ENCODE measurements around the gene SHPK. TPM values are rescaled to one million over a fixed set of nuclear protein-coding genes. Genes with fewer than 3 reads are reported as not detected.
"Not testable (repeated sequence)": the region's sequence is repeated elsewhere in the genome, so short reads cannot be mapped to it uniquely, and the experiment has no call there.

SHPK gene
- total and polyA plus RNA-seq, 5 donors, result 2.9 to 5.8 (median 4.9) TPM

DNA sequence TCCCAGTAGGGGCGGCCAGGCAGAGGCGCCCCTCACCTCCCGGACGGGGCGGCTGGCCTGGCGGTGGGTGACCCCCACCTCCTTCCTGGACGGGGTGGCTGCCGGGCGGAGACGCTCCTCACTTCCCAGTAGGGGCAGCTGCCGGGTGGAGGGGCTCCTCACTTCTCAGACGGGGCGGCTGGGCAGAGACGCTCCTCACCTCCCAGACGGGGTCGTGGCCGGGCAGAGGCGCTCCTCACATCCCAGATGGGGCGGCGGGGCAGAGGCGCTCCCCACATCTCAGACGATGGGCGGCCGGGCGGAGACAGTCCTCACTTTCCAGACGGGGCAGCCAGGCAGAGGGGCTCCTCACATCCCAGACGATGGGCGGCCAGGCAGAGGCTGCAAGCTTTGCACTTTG is 71.8 kb downstream of the SHPK start:
- 95% methylated on average over 27 of the region's 28 CpGs for WGBS
- intact Hi-C loops (cut with DNase I), result not testable (repeated sequence)

GRCh38 chr17:3559270-3559645 is 76.8 kb downstream of the SHPK start:
- Histone ChIP-seq H3K9me3 (ENCODE audit: control insufficient read depth, low read length) (no peaks in the 10 kb centered on the region), H3K27ac (ENCODE audit: low read length) (no peak overlapping the region), H3K27me3 (ENCODE audit: control insufficient read depth, insufficient read depth) (no peaks in the 10 kb centered on the region), H3K4me3 (ENCODE audit: low read length) (no peak overlapping the region), H3K4me1 (ENCODE audit: control insufficient read depth, insufficient read depth, low read length) (peaks cover 3% of the 10 kb centered on the region)
- WGBS, result 88% methylated on average over 9 of the region's 9 CpGs
- intact Hi-C loops (cut with DNase I), result no loop called here
- ATAC-seq (no peak), DNase-seq (no peak)

More for the DNA sequence above, 71.8 kb downstream of the SHPK start:
- not testable (repeated sequence) for H3K9me3 ChIP-seq (ENCODE audit: control insufficient read depth, low read length); H3K27me3 ChIP-seq (ENCODE audit: control insufficient read depth, insufficient read depth); H3K4me3 ChIP-seq (ENCODE audit: low read length); DNase-seq; H3K4me1 ChIP-seq (ENCODE audit: control insufficient read depth, insufficient read depth, low read length); ATAC-seq; H3K27ac ChIP-seq (ENCODE audit: low read length)

GRCh38 chr17:3558603-3559269 is 77.3 kb downstream of the SHPK start:
- H3K9me3 ChIP-seq (ENCODE audit: control insufficient read depth, low read length), result no peaks in the 10 kb centered on the region
- no peak for ATAC-seq
- no peak for DNase-seq
- no peak overlapping the region for H3K4me3 ChIP-seq (ENCODE audit: low read length)
- H3K27me3 ChIP-seq (ENCODE audit: control insufficient read depth, insufficient read depth), result no peaks in the 10 kb centered on the region
- peaks cover 3% of the 10 kb centered on the region for H3K4me1 ChIP-seq (ENCODE audit: control insufficient read depth, insufficient read depth, low read length)
- intact Hi-C loops (cut with DNase I), result no loop called here
- no peak overlapping the region for H3K27ac ChIP-seq (ENCODE audit: low read length)
- 41% methylated on average over 25 of the region's 25 CpGs for WGBS

Other genes with a start within 250 kb of the SHPK start
- gene OR3A2, start 249.9 kb downstream of the SHPK start, total RNA-seq, result under 1 TPM in 3 of 4 donors, not detected in 1; 0.56 to 0.83 (median 0.76) TPM
- 0.05 TPM for gene OR3A2, start 249.9 kb downstream of the SHPK start, polyA plus RNA-seq
- gene OR1E1, start 237.8 kb downstream of the SHPK start, total RNA-seq, result not detected
- not detected for gene OR1E1, start 237.8 kb downstream of the SHPK start, polyA plus RNA-seq
- gene OR3A3, start 224.9 kb downstream of the SHPK start, total RNA-seq, result not detected
- not detected for gene OR3A3, start 224.9 kb downstream of the SHPK start, polyA plus RNA-seq
- not detected for gene OR1E2, start 202.4 kb downstream of the SHPK start, total RNA-seq
- gene OR1E2, start 202.4 kb downstream of the SHPK start, polyA plus RNA-seq, result not detected
- gene SPATA22, start 164.4 kb downstream of the SHPK start, total RNA-seq, result 1 to 10 TPM in 1 of 4 donors, under 1 TPM in 1, not detected in 2; 0.45 to 1.6 TPM
- 1.5 TPM for gene SPATA22, start 164.4 kb downstream of the SHPK start, polyA plus RNA-seq
- 1 to 10 TPM; 1.6 to 5.5 (median 2.5) TPM for gene ASPA, start 160.3 kb downstream of the SHPK start, total RNA-seq
- gene ASPA, start 160.3 kb downstream of the SHPK start, polyA plus RNA-seq, result 1.6 TPM
- 1 to 10 TPM; 2.6 to 3.3 (median 2.8) TPM for gene TRPV3, start 78.4 kb downstream of the SHPK start, total RNA-seq
- gene TRPV3, start 78.4 kb downstream of the SHPK start, polyA plus RNA-seq, result 1.6 TPM
- gene TRPV1, start 26.8 kb downstream of the SHPK start, total RNA-seq, result 1 to 10 TPM; 3.5 to 4.6 (median 3.7) TPM
- 3.6 TPM for gene TRPV1, start 26.8 kb downstream of the SHPK start, polyA plus RNA-seq
- 10 to 100 TPM in 1 of 4 donors, 1 to 10 TPM in 3; 7.7 to 10.5 (median 8.4) TPM for gene CTNS, start 510 bp upstream of the SHPK start, total RNA-seq
- gene CTNS, start 510 bp upstream of the SHPK start, polyA plus RNA-seq, result 7.4 TPM
- 100 to 1,000 TPM; 156 to 184 (median 181) TPM for gene TAX1BP3, start 32.3 kb upstream of the SHPK start, total RNA-seq
- 248 TPM for gene TAX1BP3, start 32.3 kb upstream of the SHPK start, polyA plus RNA-seq
- gene EMC6, start 32.6 kb upstream of the SHPK start, total RNA-seq, result 10 to 100 TPM; 55.2 to 59.7 (median 56.4) TPM
- gene EMC6, start 32.6 kb upstream of the SHPK start, polyA plus RNA-seq, result 137 TPM
- 10 to 100 TPM in 1 of 4 donors, 1 to 10 TPM in 3; 5.8 to 12.5 (median 8.2) TPM for gene P2RX5, start 59.9 kb upstream of the SHPK start, total RNA-seq
- gene P2RX5, start 59.9 kb upstream of the SHPK start, polyA plus RNA-seq, result 9.1 TPM
- gene HASPIN, start 87.7 kb upstream of the SHPK start, total RNA-seq, result under 1 TPM; 0.11 to 0.29 (median 0.19) TPM
- 0.11 TPM for gene HASPIN, start 87.7 kb upstream of the SHPK start, polyA plus RNA-seq
- 10 to 100 TPM; 21.9 to 25.7 (median 23.1) TPM for gene ITGAE, start 164.9 kb upstream of the SHPK start, total RNA-seq
- gene ITGAE, start 164.9 kb upstream of the SHPK start, polyA plus RNA-seq, result 39.4 TPM
- 10 to 100 TPM; 24.7 to 33.5 (median 27.1) TPM for gene NCBP3, start 210.0 kb upstream of the SHPK start, total RNA-seq
- gene NCBP3, start 210.0 kb upstream of the SHPK start, polyA plus RNA-seq, result 13.9 TPM